HG03159 (cell line): Measurements from ENCODE around the gene CAVIN3.

ENCODE experiments used
- ATAC-seq: cut with Tn5 transposase; IDR thresholded peaks from one replicate; pipeline ENCODE4 v1.9.1; 2021; ENCODE audit warnings: mild to moderate bottlenecking, moderate library complexity; ENCODE audit not compliant: unreplicated experiment

CAVIN3 gene

GRCh38 chr11:6320411-6321155, at the start of gene CAVIN3:
Gene CAVIN3, minus strand, starts transcription at chr11:6320501. Its CDS starts 25 bp downstream, at chr11:6320476.
- peak; percentile 49 for ATAC-seq

GRCh38 chr11:6365659-6366058, 45.4 kb upstream of the CAVIN3 start:
- ATAC-seq: no peak

GRCh38 chr11:6362873-6363678, 42.8 kb upstream of the CAVIN3 start:
- peak; percentile 94 for ATAC-seq

GRCh38 chr11:6362185-6362872, 42.0 kb upstream of the CAVIN3 start:
- no peak for ATAC-seq

- ATAC-seq: no peak
Measured at GRCh38 chr11:6360183-6360582, 39.9 kb upstream of the CAVIN3 start.

- ATAC-seq: no peak
Measured at GRCh38 chr11:6357222-6357621, 36.9 kb upstream of the CAVIN3 start.

- no peak for ATAC-seq
Measured at GRCh38 chr11:6356503-6357055, 36.3 kb upstream of the CAVIN3 start.

- ATAC-seq: no peak
Measured at GRCh38 chr11:6354651-6355485, 34.6 kb upstream of the CAVIN3 start.

- peak; percentile 86 for ATAC-seq
Measured at GRCh38 chr11:6353367-6353987, 33.2 kb upstream of the CAVIN3 start.

- ATAC-seq: no peak
Measured at GRCh38 chr11:6351782-6352382, 31.6 kb upstream of the CAVIN3 start.

- ATAC-seq: no peak
Measured at GRCh38 chr11:6350486-6350885, 30.2 kb upstream of the CAVIN3 start.

- no peak for ATAC-seq
Measured at GRCh38 chr11:6350043-6350442, 29.7 kb upstream of the CAVIN3 start.

- ATAC-seq: no peak
Measured at GRCh38 chr11:6345366-6345765, 25.1 kb upstream of the CAVIN3 start.

- no peak for ATAC-seq
Measured at GRCh38 chr11:6336293-6336692, 16.0 kb upstream of the CAVIN3 start.

- ATAC-seq: no peak
Measured at GRCh38 chr11:6334806-6335205, 14.5 kb upstream of the CAVIN3 start.

- ATAC-seq: no peak
Measured at GRCh38 chr11:6333095-6333494, 12.8 kb upstream of the CAVIN3 start.

GRCh38 chr11:6332066-6332465, 11.8 kb upstream of the CAVIN3 start:
- no peak for ATAC-seq

GRCh38 chr11:6328321-6328720, 8.0 kb upstream of the CAVIN3 start:
- no peak for ATAC-seq

GRCh38 chr11:6327806-6328205, 7.5 kb upstream of the CAVIN3 start:
- ATAC-seq: no peak

- no peak for ATAC-seq
Measured at GRCh38 chr11:6326985-6327384, 6.7 kb upstream of the CAVIN3 start.
